ENCODE data around the gene C6orf89. TPM values are rescaled to one million over a fixed set of nuclear protein-coding genes. Genes with fewer than 3 reads are reported as not detected.

Gene C6orf89
- total and polyA plus RNA-seq, 2 of the 8 experiments (the other 6 are each of a cell fraction or from before 2014, with no cell fraction given), result 4.6 to 12.3 TPM

DNA sequence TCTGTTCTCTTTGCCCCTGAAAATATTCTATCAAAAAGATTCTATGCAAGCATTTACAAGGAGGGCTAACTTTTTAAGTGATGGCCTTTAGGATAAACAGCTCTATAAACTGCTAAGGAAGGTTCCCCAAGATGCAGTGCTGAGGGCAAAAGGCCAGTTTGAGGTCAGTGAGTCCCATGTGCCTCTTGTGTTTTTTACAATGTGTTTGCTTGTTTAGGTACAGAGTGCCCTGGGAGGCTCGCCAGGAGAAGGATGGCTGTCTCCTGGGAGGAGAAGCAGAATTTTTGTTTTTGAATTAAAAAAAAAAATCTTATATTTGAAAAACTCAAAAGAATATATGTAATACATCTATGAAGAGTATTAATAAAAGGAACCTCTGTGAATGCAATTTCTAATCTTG, 87.4 kb downstream of the C6orf89 start:
- Histone ChIP-seq H4K91ac (replicated peaks; ENCODE audit: insufficient read length, low read length) (no peak overlapping the region), H3K14ac (ENCODE audit: insufficient read length) (no peak overlapping the region), H2BK20ac (ENCODE audit: low read length) (no peak overlapping the region), H2AFZ (ENCODE audit: low read length) (no peak overlapping the region), H3K4ac (replicated peaks; ENCODE audit: insufficient read length, low read depth, low read length) (no peak overlapping the region), H3K18ac (ENCODE audit: extremely low read depth, low read length) (no peak overlapping the region), H2AK5ac (ENCODE audit: low read depth, low read length) (no peak overlapping the region), H3K4me2 (ENCODE audit: insufficient read depth in 1 of 2, low read depth in 2 of 2, low read length in 2 of 2) (no peak overlapping the region), H4K20me1 (replicated peaks in 1 of 2; ENCODE audit: control insufficient read depth in 1 of 2, insufficient read depth in 2 of 2, low read length in 2 of 2) (peaks cover 8 to 10% of the 10 kb centered on the region in 2 experiments), H2BK120ac (replicated peaks; ENCODE audit: low read depth, low read length) (no peak overlapping the region), H2BK5ac (ENCODE audit: low read depth, low read length) (no peak overlapping the region), H3K36me3 (ENCODE audit: control insufficient read depth in 2 of 4, insufficient read depth in 4 of 4, low read length in 3 of 4) (peaks cover 60 to 94% (median 88%) of the 10 kb centered on the region in 4 experiments), H3K9ac (replicated peaks in 1 of 4; ENCODE audit: extremely low read depth in 1 of 4, low read depth in 3 of 4, low read length in 3 of 4) (no peak overlapping the region), H3K23ac (ENCODE audit: insufficient read length) (no peak overlapping the region), H2BK12ac (ENCODE audit: low read depth, low read length) (no peak overlapping the region), H3K4me3 (ENCODE audit: extremely low read depth in 1 of 4, insufficient read depth in 2 of 4, low read depth in 3 of 4, low read length in 4 of 4) (no peak overlapping the region), H3K9me3 (ENCODE audit: insufficient read depth in 2 of 2, low read depth in 1 of 2, low read length in 1 of 2) (no peaks in the 10 kb centered on the region), H3K79me1 (ENCODE audit: low read depth, low read length) (peaks cover 2% of the 10 kb centered on the region; the same call in 1 of the 2 replicates), H3K23me2 (ENCODE audit: low read depth, low read length) (no peaks in the 10 kb centered on the region), H3K27me3 (replicated peaks in 1 of 4; ENCODE audit: control insufficient read depth in 3 of 4, extremely low read depth in 1 of 4, insufficient read depth in 3 of 4, low read length in 3 of 4) (no peaks in the 10 kb centered on the region), H3K4me1 (replicated peaks in 1 of 4; ENCODE audit: control insufficient read depth in 3 of 4, insufficient read depth in 4 of 4, low read length in 3 of 4) (no peaks in the 10 kb centered on the region), H3K79me2 (ENCODE audit: control insufficient read depth in 1 of 2, insufficient read depth in 2 of 2, low read length in 2 of 2) (peaks cover 0 to 4% of the 10 kb centered on the region in 2 experiments; a peak in 1 of 4 replicates), H3K56ac (replicated peaks; ENCODE audit: insufficient read length, low read depth, low read length) (no peak overlapping the region), H2BK15ac (ENCODE audit: low read length) (no peak overlapping the region), H3K27ac (ENCODE audit: low read depth, low read length) (no peak overlapping the region), H4K5ac (ENCODE audit: insufficient read length, low read depth, low read length) (no peak overlapping the region), H4K8ac (ENCODE audit: extremely low read depth, insufficient read depth, low read length) (no peak overlapping the region)
- 77% methylated on average over 1 of the region's 1 CpG; no CpG with 5 or more reads in 1 of the 2 experiments for WGBS, 2 experiments (ENCODE audit: extremely low coverage in 1 of 2, insufficient coverage in 1 of 2, insufficient read length in 1 of 2, insufficient replicate concordance in 2 of 2, low coverage in 1 of 2, low lambda C conversion rate in 2 of 2, missing lambda C conversion rate in 1 of 2)
- DNase-seq (ENCODE audit: low read depth in 1 of 2, low spot score in 2 of 2) (no peak), FAIRE-seq (no peak)
- ChIA-PET POLR2A (ENCODE audit: partially characterized antibody) (interaction anchor here (1.3 kb wide), 1 partner anchor 19 kb away, joined by 3 read pairs; no protein-coding TSS in a partner anchor), CTCF (ENCODE audit: partially characterized antibody) (no interaction called here)
- no peak for TF ChIP-seq PHF8 (conservative IDR thresholded peaks at IDR 0.05; ENCODE audit: low read depth, low read length)
- TF ChIP-seq SP2 (IDR thresholded peaks at IDR 0.05; ENCODE audit: low read length), result no peak
- no peak for TF ChIP-seq JUN (IDR thresholded peaks at IDR 0.05; ENCODE audit: low read depth, low read length)
- no peak for TF ChIP-seq SP1 (IDR thresholded peaks at IDR 0.05; ENCODE audit: low read depth, low read length)
- TF ChIP-seq BRCA1 (IDR thresholded peaks at IDR 0.05; ENCODE audit: low read depth, low read length), result no peak
- no peak for TF ChIP-seq TAF1 (IDR thresholded peaks at IDR 0.05; ENCODE audit: low read depth, low read length)
- no peak for TF ChIP-seq EP300 (IDR thresholded peaks at IDR 0.05; ENCODE audit: borderline replicate concordance in 1 of 2, low read depth in 2 of 2, low read length in 2 of 2)
- no peak for TF ChIP-seq YY1 (IDR thresholded peaks at IDR 0.05; ENCODE audit: low read depth, low read length)
